Measurements from ENCODE around the gene DOCK2. TPM values are rescaled to one million over a fixed set of nuclear protein-coding genes. Genes with fewer than 3 reads are reported as not detected.

DOCK2 gene
- total RNA-seq, 1 experiment from 2014 or later: 0.26 TPM

DNA sequence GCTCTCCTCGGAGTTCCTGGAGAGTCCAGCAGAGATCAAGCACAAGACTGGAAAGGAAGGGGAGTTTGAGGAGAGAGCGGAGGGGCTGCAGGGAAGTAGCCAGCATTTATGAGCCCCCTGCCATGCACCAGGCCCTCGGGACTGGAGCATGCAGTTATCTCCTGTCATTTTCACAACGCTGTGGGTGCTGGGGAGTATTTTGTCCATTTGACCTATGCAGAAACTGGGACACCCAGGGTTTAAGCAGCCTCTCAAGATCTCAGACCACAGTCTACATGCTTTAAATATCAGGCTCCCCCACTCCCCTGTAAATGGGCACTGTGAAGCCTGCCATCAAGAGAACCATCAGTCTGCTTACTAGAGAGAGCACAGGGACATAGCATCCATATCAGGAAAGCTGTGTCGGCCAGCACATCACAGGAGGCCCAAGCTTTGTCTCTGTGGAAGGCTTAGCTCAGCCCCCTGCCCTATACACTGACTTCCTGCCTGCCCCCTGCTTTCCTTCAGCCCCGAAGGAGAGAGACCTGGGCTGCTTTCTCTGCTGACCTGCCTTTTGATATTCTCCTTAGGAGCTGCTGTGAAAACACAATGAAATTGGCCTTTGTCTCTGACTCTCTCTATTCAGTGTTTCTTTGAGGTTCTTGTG lies 475.9 kb downstream of the DOCK2 start:
- H3K9me2 ChIP-seq (replicated peaks; ENCODE audit: low read length): no peaks in the 10 kb centered on the region
- no peak for DNase-seq
- no peak for ATAC-seq
- no peaks in the 10 kb centered on the region for H3K9me3 ChIP-seq (ENCODE audit: low read length)
- intact Hi-C loops (cut with micrococcal nuclease): no loop called here
- no peaks in the 10 kb centered on the region for H3K36me3 ChIP-seq (ENCODE audit: low read depth, low read length)
- BruUV-seq (replicated peaks): no TSS peak
- no peak overlapping the region for H3K9ac ChIP-seq (ENCODE audit: low read length)
- peaks cover 3% of the 10 kb centered on the region; the same call in 1 of the 2 replicates for H3K4me1 ChIP-seq (ENCODE audit: insufficient read depth, low read length)
- no peaks in the 10 kb centered on the region for H3K79me2 ChIP-seq (ENCODE audit: low read length)
- H3K4me2 ChIP-seq (ENCODE audit: low read length): no peak overlapping the region
- no peaks in the 10 kb centered on the region for H3K27me3 ChIP-seq (ENCODE audit: low read length)
- H3K4me3 ChIP-seq (ENCODE audit: low read length): no peak overlapping the region
- no peaks in the 10 kb centered on the region for H4K20me1 ChIP-seq (ENCODE audit: low read length)
- CTCF ChIA-PET: no interaction called here
- no peak overlapping the region for H3K27ac ChIP-seq (ENCODE audit: low read length)
- TF ChIP-seq EZH2 (IDR thresholded peaks at IDR 0.05; ENCODE audit: low read length, unreplicated experiment) (no peak), EZH2phosphoT487 (IDR thresholded peaks at IDR 0.05; ENCODE audit: borderline replicate concordance, low read length) (no peak)
- TF ChIP-seq, protein P1, sequence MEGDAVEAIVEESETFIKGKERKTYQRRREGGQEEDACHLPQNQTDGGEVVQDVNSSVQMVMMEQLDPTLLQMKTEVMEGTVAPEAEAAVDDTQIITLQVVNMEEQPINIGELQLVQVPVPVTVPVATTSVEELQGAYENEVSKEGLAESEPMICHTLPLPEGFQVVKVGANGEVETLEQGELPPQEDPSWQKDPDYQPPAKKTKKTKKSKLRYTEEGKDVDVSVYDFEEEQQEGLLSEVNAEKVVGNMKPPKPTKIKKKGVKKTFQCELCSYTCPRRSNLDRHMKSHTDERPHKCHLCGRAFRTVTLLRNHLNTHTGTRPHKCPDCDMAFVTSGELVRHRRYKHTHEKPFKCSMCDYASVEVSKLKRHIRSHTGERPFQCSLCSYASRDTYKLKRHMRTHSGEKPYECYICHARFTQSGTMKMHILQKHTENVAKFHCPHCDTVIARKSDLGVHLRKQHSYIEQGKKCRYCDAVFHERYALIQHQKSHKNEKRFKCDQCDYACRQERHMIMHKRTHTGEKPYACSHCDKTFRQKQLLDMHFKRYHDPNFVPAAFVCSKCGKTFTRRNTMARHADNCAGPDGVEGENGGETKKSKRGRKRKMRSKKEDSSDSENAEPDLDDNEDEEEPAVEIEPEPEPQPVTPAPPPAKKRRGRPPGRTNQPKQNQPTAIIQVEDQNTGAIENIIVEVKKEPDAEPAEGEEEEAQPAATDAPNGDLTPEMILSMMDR (conservative IDR thresholded peaks at IDR 0.05; ENCODE audit: low read depth, low read length): no peak
- no peaks in the 10 kb centered on the region for H3F3A ChIP-seq (ENCODE audit: low read length, unreplicated experiment)
- H2AFZ ChIP-seq (ENCODE audit: low read length): no peak overlapping the region
- POLR2A ChIA-PET (ENCODE audit: unreplicated experiment): no interaction called here

DNA sequence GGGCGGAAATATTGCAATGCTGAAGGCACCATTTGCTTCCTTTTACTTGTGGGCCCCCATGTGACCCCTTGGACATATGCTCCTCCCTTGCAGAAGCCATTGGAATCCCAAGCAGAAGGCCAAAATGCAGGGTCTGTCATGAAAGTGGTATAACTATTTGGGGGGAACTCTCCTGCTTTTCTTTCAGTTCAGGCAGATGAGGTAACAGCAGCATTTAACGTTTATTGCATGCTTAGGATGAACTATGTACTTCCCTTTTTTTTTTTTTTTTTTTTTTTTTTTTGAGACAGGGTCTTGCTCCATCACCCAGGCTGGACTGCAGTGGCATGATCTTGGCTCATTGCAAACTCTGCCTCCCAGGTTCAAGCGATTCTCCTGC lies 476.4 kb downstream of the DOCK2 start:
- H4K20me1 ChIP-seq (ENCODE audit: low read length): no peaks in the 10 kb centered on the region
- no TSS peak for BruUV-seq (replicated peaks)
- H2AFZ ChIP-seq (ENCODE audit: low read length): no peak overlapping the region
- no peak overlapping the region for H3K9ac ChIP-seq (ENCODE audit: low read length)
- TF ChIP-seq EZH2 (IDR thresholded peaks at IDR 0.05; ENCODE audit: low read length, unreplicated experiment) (no peak), EZH2phosphoT487 (IDR thresholded peaks at IDR 0.05; ENCODE audit: borderline replicate concordance, low read length) (no peak)
- TF ChIP-seq, protein P1 (conservative IDR thresholded peaks at IDR 0.05; ENCODE audit: low read depth, low read length): no peak
- H3F3A ChIP-seq (ENCODE audit: low read length, unreplicated experiment): no peaks in the 10 kb centered on the region
- H3K9me2 ChIP-seq (replicated peaks; ENCODE audit: low read length): no peaks in the 10 kb centered on the region
- no peaks in the 10 kb centered on the region for H3K27me3 ChIP-seq (ENCODE audit: low read length)
- no peak overlapping the region for H3K27ac ChIP-seq (ENCODE audit: low read length)
- no peaks in the 10 kb centered on the region for H3K9me3 ChIP-seq (ENCODE audit: low read length)
- no peak for ATAC-seq
- POLR2A ChIA-PET (ENCODE audit: unreplicated experiment): no interaction called here
- intact Hi-C loops (cut with micrococcal nuclease): no loop called here
- no peaks in the 10 kb centered on the region for H3K36me3 ChIP-seq (ENCODE audit: low read depth, low read length)
- CTCF ChIA-PET: no interaction called here
- H3K79me2 ChIP-seq (ENCODE audit: low read length): no peaks in the 10 kb centered on the region
- H3K4me3 ChIP-seq (ENCODE audit: low read length): no peak overlapping the region
- no peak for DNase-seq
- no peak overlapping the region for H3K4me2 ChIP-seq (ENCODE audit: low read length)
- H3K4me1 ChIP-seq (ENCODE audit: insufficient read depth, low read length): peaks cover 3% of the 10 kb centered on the region; the same call in 1 of the 2 replicates

DNA sequence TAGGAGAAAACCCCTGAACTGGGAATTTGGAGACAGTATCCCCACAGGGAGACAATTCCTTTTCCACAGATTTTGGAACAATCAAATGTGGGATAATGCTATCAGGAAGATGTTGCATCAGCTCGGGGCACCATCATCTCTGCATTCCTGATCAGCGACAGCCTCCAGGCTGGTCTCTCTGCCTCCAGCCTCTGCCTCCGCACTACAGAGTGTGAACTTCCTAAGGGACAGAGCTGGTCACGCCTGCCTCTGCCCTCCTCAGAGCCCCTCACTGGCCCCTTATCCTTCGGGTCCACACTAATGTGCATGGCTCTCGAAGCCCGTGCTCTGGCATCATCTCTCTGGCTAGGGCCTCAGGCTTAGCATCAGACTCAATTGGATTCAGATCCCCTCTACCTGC lies 477.2 kb downstream of the DOCK2 start:
- BruUV-seq (replicated peaks): no TSS peak

More for the DNA sequence above, 477.2 kb downstream of the DOCK2 start:
- intact Hi-C loops (cut with micrococcal nuclease): no loop called here
- Histone ChIP-seq H3K9ac (ENCODE audit: low read length) (no peak overlapping the region), H3K4me2 (ENCODE audit: low read length) (no peak overlapping the region), H3K27ac (ENCODE audit: low read length) (no peak overlapping the region), H3K4me1 (ENCODE audit: insufficient read depth, low read length) (peaks cover 3% of the 10 kb centered on the region; the same call in 1 of the 2 replicates), H3K9me2 (replicated peaks; ENCODE audit: low read length) (no peaks in the 10 kb centered on the region), H3K79me2 (ENCODE audit: low read length) (no peaks in the 10 kb centered on the region), H2AFZ (ENCODE audit: low read length) (no peak overlapping the region), H4K20me1 (ENCODE audit: low read length) (no peaks in the 10 kb centered on the region), H3K36me3 (ENCODE audit: low read depth, low read length) (no peaks in the 10 kb centered on the region), H3K9me3 (ENCODE audit: low read length) (no peaks in the 10 kb centered on the region), H3F3A (ENCODE audit: low read length, unreplicated experiment) (no peaks in the 10 kb centered on the region), H3K27me3 (ENCODE audit: low read length) (no peaks in the 10 kb centered on the region), H3K4me3 (ENCODE audit: low read length) (no peak overlapping the region)
- POLR2A ChIA-PET (ENCODE audit: unreplicated experiment): no interaction called here
- no peak for DNase-seq
- ATAC-seq: no peak
- CTCF ChIA-PET: no interaction called here
- TF ChIP-seq, protein P1 (conservative IDR thresholded peaks at IDR 0.05; ENCODE audit: low read depth, low read length): no peak
- TF ChIP-seq EZH2phosphoT487 (IDR thresholded peaks at IDR 0.05; ENCODE audit: borderline replicate concordance, low read length): no peak
- TF ChIP-seq EZH2 (IDR thresholded peaks at IDR 0.05; ENCODE audit: low read length, unreplicated experiment): no peak

All from PC-3 (cell line).